Measurements from ENCODE around the gene GRID2.

- no peak for TF ChIP-seq CTCF (IDR thresholded peaks at IDR 0.05)
- no peak for TF ChIP-seq EZH2 (IDR thresholded peaks at IDR 0.05)
These were observed 1442.3 kb downstream of the GRID2 start for GRCh38 chr4:93746031-93746430.
